Neutrophil (primary cell): ENCODE measurements around the gene PKP4.

ENCODE experiments used
- H3K27ac ChIP-seq: fragments of 200-600 bp; sonication (generic); 2 replicates; pipeline ENCODE4 v1.5.1; 2016; ENCODE audit warnings: mild to moderate bottlenecking, moderate library complexity
- H3K27me3 ChIP-seq: fragments of 200-600 bp; sonication (generic); 2 replicates; pipeline ENCODE4 v1.6.0; 2016; ENCODE audit warnings: mild to moderate bottlenecking
- H3K36me3 ChIP-seq: fragments of 200-600 bp; sonication (generic); 2 replicates; pipeline ENCODE4 v1.5.1; 2017
- H3K4me1 ChIP-seq, 2 experiments: fragments of 200-600 bp in 1 of 2; sonication (generic) in 1 of 2; 1 replicate in 1 of 2; 2 replicates in 1 of 2; pipeline versions ENCODE4 v1.5.1 to v1.6.1; 2013 to 2016; ENCODE audit warnings: low read depth in 1 of 2, low read length in 1 of 2, mild to moderate bottlenecking in 1 of 2, moderate library complexity in 1 of 2; ENCODE audit not compliant: control insufficient read depth in 1 of 2, insufficient read depth in 1 of 2
- H3K4me3 ChIP-seq, 2 experiments: fragments of 200-600 bp in 1 of 2; sonication (generic) in 1 of 2; 1 replicate in 1 of 2; 2 replicates in 1 of 2; pipeline ENCODE4 v1.5.1; 2013 to 2016; ENCODE audit warnings: low read depth in 1 of 2, low read length in 1 of 2, mild to moderate bottlenecking in 1 of 2, moderate library complexity in 1 of 2
- H3K9me3 ChIP-seq: fragments of 200-600 bp; sonication (generic); 2 replicates; pipeline ENCODE4 v1.5.1; 2016
- CTCF ChIP-seq: fragments of 200-600 bp; sonication (generic); IDR thresholded peaks from 2 replicates; pipeline ENCODE4 v1.5.1; 2016; ENCODE audit warnings: antibody characterized with exemption

The PKP4 gene

GRCh38 chr2:158671360-158672245 is 214.9 kb downstream of the PKP4 start:
- TF ChIP-seq CTCF: no peak

GRCh38 chr2:158676295-158676694 is 219.5 kb downstream of the PKP4 start:
- no peak for TF ChIP-seq CTCF
- Histone ChIP-seq H3K9me3 (no peaks in the 10 kb centered on the region), H3K27me3 (no peaks in the 10 kb centered on the region), H3K27ac (no peak overlapping the region), H3K36me3 (peaks cover 98% of the 10 kb centered on the region), H3K4me3 (no peak overlapping the region), H3K4me1 (no peaks in the 10 kb centered on the region)

More at GRCh38 chr2:158671360-158672245, 214.9 kb downstream of the PKP4 start:
- Histone ChIP-seq H3K27ac (no peak overlapping the region), H3K4me3 (no peak overlapping the region), H3K36me3 (peaks cover 97% of the 10 kb centered on the region), H3K27me3 (no peaks in the 10 kb centered on the region), H3K4me1 (no peaks in the 10 kb centered on the region), H3K9me3 (no peaks in the 10 kb centered on the region)

GRCh38 chr2:158676696-158677095 is 219.9 kb downstream of the PKP4 start:
- Histone ChIP-seq H3K9me3 (no peaks in the 10 kb centered on the region), H3K27ac (no peak overlapping the region), H3K36me3 (peaks cover 98% of the 10 kb centered on the region), H3K4me1 (no peaks in the 10 kb centered on the region), H3K4me3 (no peak overlapping the region), H3K27me3 (no peaks in the 10 kb centered on the region)
- TF ChIP-seq CTCF: no peak

GRCh38 chr2:158677542-158677941 is 220.8 kb downstream of the PKP4 start:
- Histone ChIP-seq H3K27ac (no peak overlapping the region), H3K4me3 (no peak overlapping the region), H3K27me3 (no peaks in the 10 kb centered on the region), H3K9me3 (no peaks in the 10 kb centered on the region), H3K4me1 (no peaks in the 10 kb centered on the region), H3K36me3 (peaks cover 91% of the 10 kb centered on the region)
- TF ChIP-seq CTCF: no peak

GRCh38 chr2:158681816-158682215 is 225.1 kb downstream of the PKP4 start:
- H3K27me3 ChIP-seq: no peaks in the 10 kb centered on the region
- no peak for TF ChIP-seq CTCF
- H3K27ac ChIP-seq: no peak overlapping the region
- H3K36me3 ChIP-seq: peaks cover 48% of the 10 kb centered on the region
- H3K4me3 ChIP-seq: no peak overlapping the region
- H3K9me3 ChIP-seq: no peaks in the 10 kb centered on the region
- H3K4me1 ChIP-seq: no peaks in the 10 kb centered on the region
